GM20000 (cell line): ENCODE data around the gene LRRC15.

Experiments used
- DNase-seq: peaks from one replicate; pipeline ENCODE4 v3.0.0; 2012; ENCODE audit warnings: low spot score
- TF ChIP-seq, protein P1 (sequence below): IDR thresholded peaks from 2 replicates; pipeline ENCODE4 v1.5.1; 2012; ENCODE audit warnings: mild to moderate bottlenecking, control low read depth; ENCODE audit errors: extremely low read depth, missing control alignments

Gene LRRC15

DNA sequence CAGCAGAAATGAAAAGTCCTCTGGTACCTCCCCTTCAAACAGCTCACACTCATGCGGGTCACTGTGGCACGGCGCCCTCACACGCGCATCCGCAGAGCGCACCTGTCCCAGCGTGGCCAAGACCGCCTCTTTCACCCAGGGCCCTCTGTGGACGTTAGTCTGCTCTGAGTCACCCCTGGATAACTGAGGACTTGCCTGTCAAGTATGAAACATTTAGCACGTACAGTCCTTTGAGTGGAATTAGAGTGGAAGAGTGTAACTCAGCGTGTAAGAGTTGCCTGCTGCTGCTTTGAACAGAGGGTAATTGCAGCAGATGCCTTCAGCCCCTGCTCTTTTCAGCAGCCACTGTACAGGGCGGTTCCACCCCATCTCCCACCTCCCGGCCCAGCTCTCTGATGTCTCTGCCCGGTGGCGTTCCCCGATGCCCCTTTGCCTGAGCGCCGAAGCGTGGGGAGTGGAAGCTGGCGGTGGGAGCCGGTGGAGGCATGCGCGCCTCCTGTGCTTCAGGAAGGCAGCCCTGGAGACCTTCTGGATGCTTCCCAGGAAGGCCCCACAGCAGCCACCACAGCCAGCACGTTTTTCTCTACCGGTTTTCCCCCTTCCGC, 41.4 kb downstream of the LRRC15 start:
- TF ChIP-seq, protein P1, sequence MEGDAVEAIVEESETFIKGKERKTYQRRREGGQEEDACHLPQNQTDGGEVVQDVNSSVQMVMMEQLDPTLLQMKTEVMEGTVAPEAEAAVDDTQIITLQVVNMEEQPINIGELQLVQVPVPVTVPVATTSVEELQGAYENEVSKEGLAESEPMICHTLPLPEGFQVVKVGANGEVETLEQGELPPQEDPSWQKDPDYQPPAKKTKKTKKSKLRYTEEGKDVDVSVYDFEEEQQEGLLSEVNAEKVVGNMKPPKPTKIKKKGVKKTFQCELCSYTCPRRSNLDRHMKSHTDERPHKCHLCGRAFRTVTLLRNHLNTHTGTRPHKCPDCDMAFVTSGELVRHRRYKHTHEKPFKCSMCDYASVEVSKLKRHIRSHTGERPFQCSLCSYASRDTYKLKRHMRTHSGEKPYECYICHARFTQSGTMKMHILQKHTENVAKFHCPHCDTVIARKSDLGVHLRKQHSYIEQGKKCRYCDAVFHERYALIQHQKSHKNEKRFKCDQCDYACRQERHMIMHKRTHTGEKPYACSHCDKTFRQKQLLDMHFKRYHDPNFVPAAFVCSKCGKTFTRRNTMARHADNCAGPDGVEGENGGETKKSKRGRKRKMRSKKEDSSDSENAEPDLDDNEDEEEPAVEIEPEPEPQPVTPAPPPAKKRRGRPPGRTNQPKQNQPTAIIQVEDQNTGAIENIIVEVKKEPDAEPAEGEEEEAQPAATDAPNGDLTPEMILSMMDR, result no peak
- peak; percentile 39 for DNase-seq

DNA sequence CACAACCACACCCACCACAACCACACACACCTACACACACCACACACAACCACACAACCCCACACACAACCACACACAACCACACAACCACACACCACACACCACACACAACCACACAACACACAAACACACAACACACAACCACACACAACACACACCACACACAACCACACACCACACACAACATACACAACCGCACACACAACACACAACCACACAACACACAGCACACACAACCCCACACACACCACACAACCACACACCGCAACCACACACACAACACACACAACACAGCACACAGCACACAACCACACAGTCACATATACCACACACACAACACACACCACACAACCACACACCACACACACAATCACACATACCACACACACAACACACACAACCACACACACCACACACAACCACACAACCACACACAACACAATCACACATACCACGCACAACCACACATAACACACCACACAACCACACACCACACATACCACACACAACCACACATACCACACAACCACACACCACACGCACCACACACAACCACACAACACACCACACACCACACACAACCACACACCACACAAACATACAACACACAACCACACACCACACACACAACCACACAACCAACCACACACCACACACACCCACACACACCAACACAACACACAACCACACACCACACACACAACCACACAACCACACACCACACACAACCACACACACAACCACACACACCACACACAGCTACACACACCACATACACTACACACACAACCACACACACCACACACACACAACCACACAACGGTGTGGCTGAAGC, 42.1 kb downstream of the LRRC15 start:
- TF ChIP-seq, protein P1, result no peak
- DNase-seq, result no peak

DNA sequence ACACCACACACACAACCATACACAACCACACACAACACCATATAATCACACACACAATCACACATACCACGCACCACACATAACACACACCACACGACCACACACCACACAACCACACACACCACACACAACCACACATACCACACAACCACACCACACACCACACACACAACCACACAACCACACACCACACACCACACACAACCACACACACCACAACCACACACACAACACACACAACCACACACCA, 42.6 kb downstream of the LRRC15 start:
- TF ChIP-seq, protein P1, result no peak
- DNase-seq, result no peak

DNA sequence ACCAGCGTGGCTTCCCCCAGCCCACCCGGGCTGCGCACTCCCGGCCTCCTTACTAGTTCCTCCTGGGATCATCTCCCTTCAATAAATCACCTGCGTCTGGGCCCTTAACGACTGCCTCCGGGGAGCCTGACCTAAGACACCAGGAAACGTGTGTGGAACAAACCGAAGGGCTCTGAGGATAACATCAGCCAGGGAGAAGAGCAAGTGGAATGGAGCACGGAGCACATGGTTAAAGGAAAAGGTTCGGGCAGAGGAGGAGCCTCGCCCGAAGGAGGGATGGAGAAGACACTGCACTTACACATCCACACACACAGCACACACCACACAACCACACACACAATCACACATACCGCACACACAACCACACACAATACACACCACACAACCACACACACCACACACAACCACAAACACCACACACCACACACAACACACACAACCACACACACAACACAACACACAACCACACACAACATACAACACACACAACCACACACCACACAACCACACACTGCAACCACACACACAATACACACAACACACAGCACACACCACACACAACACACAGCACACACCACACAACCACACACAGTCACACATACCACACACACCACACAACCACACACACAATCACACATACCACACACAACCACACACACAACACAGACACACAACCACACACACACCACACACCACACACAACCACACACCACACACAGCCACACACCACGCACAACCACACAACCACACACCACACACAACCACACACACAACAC, 43.2 kb downstream of the LRRC15 start:
- TF ChIP-seq, protein P1, result no peak
- DNase-seq, result no peak

DNA sequence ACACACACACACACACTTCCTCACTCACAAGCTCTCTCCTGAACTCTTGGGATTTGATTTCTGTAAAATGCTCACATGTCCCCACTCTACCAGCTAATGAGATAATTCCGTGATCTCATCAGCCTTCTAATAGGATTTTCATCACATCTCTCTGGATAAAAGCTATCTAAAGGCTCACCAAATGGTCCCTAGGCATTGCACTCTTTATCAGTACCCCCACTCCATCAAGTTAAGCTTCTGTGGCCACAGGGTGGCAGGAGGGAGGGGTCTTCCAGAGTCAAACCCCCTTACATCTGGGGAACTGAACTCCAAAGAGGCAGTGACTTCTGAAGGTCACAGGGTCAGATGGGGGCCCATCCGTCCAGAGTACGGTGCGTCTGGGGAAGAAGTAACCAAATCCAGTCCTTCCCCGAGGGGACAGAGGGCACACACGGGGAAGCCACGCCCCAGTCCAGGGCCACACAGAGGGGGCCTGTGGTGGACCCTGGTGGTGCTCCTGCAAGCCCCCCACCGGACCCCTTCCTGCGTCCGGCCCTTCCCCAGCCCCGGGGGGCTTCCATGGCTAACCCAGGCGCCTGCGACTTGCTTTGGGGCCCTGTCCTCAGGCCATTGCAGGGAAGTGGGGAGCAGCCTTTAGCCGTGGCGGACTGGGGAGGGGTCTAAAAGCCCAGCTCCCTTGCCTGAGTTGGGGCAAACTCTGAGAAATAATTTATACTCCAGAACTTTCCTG, 44.0 kb downstream of the LRRC15 start:
- TF ChIP-seq, protein P1, result no peak
- no peak for DNase-seq

DNA sequence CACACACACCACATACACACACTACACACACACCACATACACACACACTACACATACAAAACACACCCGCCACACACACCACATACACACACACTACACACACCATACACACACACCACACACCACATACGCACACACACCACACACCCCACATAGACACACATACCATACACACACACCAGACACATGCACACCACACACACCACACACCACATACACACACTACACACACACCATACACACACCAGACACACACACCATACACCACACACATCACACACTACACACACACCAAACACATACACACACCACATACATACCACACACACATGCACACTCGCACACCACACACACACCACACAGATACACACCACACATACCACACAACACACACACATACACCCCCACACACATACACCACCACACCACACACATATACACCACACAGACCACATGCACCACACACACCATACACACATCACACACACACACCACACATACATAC, 44.7 kb downstream of the LRRC15 start:
- no peak for DNase-seq
- TF ChIP-seq, protein P1, result no peak
